Measurements from ENCODE around the gene PIKFYVE.
"Not testable (repeated sequence)": the region's sequence is repeated elsewhere in the genome, so short reads cannot be mapped to it uniquely, and the experiment has no call there.

PIKFYVE gene

DNA sequence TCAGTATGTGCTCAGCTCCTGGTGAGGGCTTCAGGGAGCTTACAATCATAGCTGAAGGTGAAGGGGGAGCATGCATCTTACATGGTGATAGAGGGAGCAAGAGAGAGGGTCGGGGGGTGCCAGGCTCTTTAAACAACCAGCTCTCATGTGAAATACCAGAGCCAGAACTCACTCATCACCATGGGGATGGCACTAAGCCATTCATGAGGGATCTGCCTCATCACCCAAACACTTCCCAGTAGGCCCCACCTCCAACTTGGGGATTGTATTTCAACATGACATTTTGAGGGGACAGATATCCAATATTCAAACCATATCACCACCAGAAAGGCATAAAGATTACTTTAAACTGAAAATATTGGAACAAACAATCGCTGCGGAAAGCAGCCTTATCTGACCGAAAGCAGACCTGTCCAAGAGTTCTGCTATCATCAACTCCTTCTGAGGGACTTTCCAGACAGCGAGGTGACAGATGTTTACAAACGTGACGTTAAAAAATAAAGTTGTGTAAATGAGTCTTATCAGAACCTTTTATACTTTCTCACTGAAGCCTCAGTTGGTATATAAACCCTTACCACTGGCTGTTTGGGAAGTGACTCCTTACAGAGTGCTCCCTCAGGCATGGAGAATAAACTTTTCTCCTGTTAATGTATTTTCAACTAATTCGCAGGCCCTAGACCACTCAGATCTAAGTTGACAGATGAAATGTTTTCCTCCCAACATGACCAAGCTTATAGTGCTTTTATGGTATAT is 105.0 kb downstream of the PIKFYVE start:
- no peak for DNase-seq

GRCh38 chr2:208371634-208371935 is 105.5 kb downstream of the PIKFYVE start:
- no peak for DNase-seq

DNA sequence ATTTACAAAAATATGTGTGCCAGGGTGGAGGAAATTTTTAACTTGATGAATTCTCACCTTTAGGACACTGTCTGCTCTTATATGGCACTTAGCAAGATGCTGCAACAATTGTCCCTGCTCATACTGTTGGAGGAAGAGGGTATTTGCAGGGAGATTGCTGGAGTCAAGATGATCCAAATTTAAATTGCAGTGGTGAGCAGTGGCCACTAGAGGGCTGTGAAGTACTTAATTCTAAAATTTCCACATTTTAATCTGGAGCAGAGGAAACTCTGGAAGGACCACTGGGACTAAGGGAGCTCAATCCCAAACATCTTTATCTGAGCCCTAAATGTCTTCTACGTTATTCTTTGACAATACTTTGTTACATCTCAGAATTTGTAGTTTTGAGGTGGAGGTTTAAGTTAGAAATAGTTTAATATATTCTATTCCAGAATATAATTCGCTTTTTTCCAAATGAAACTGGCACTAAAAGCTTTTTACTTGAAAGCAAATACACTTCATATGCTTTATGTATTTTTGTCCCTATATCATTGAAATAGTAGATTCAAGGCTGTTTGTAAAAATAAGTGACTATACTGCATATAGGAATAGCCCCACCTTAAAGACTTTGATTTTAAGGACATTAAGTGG is 107.5 kb downstream of the PIKFYVE start:
- DNase-seq, result peak; percentile 58

GRCh38 chr2:208375491-208376068 is 109.5 kb downstream of the PIKFYVE start:
- DNase-seq, result no peak

- not testable (repeated sequence) for DNase-seq
Observed at GRCh38 chr2:208377344-208377860, 111.3 kb downstream of the PIKFYVE start.

DNA sequence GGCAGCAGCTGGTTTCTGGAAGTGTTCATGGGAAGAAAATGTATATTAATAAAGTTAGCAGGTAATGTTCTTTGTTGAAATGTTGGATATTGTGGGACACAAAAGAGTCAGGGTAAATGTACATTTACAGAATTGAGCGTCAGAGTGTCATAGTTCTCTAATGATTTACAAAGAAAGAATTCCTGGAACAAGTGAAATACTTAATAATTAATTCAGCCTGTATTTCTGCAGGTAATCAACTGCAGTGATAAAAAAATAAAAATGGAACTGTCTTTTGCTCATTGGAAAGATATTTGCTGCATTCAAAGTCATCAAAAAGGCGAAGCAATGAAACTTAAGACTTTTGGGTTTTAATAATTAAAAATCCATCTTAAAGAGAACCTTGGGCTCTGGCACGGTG is 113.1 kb downstream of the PIKFYVE start:
- no peak for DNase-seq

DNA sequence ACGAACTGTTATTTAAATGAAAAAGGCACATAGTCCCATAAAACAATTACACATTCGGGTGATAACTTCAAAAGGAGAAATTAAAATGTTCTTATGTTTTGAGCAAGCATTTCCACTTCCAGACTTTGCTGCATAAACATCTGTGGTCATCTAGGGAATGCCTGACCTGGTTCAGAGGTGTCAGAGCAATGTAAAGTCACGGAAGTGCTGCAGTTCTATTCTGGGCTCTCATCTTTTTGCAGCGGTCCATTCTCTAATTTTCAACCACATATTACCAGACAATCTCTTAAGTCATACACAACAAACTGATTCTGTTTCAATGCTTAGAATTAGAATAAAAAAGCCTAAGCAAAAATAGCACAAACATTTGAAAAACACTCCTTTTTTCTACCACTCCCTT is 118.6 kb downstream of the PIKFYVE start:
- no peak for DNase-seq

GRCh38 chr2:208386541-208386940 is 120.5 kb downstream of the PIKFYVE start:
- DNase-seq, result no peak

GRCh38 chr2:208389940-208390339 is 123.9 kb downstream of the PIKFYVE start:
- no peak for DNase-seq

DNA sequence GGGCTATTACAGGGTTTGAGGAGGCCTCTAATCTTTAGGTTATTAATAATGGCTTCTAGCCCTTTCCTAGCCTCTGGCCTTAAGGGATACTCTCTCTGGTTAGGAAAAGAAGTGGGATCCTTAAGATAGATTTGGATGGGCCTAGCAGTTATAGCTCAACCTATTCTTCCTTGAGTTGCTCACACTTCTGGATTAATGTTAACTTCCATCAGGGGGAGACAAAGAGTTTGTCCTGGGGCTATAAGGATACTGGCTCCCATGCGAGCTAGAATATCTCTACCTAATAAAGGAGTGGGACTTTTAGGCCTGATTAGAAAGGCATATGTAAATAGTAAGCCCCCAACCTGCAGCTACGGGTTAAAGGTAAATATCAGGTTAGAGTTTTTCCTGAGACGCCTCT is 126.2 kb downstream of the PIKFYVE start:
- no peak for DNase-seq

DNA sequence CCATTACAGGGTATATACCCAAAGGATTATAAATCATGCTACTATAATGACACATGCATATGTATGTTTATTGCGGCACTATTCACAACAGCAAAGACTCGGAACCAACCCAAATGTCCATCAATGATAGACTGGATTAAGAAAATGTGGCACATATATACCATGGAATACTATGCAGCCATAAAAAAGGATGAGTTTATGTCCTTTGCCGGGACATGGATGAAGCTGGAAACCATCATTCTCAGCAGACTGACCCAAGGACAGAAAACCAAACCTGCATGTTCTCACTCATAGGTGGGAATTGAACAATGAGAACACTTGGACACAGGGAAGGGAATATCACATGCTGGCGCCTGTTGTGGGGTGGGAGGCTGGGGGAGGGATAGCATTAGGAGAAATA is 130.7 kb downstream of the PIKFYVE start:
- DNase-seq, result not testable (repeated sequence)

DNA sequence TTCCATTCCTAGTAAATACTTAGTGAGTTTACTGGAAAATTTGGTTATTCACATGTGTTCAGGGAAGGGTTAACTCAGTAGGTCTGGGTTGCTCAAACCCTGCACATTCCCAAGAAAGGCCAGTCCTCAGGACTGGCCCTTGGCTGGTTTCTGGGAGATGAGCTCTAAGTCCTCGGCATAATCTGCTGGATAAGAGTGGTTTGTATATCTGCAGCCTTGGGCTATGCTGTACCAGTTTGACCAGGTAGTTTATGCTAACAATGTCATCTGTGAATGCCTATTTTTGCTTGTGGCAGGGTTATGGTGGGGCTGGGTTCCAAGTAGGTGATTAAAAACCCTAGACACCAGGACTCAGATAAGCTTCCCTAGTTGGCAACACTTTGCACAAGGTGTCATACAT is 133.1 kb downstream of the PIKFYVE start:
- DNase-seq, result no peak

DNA sequence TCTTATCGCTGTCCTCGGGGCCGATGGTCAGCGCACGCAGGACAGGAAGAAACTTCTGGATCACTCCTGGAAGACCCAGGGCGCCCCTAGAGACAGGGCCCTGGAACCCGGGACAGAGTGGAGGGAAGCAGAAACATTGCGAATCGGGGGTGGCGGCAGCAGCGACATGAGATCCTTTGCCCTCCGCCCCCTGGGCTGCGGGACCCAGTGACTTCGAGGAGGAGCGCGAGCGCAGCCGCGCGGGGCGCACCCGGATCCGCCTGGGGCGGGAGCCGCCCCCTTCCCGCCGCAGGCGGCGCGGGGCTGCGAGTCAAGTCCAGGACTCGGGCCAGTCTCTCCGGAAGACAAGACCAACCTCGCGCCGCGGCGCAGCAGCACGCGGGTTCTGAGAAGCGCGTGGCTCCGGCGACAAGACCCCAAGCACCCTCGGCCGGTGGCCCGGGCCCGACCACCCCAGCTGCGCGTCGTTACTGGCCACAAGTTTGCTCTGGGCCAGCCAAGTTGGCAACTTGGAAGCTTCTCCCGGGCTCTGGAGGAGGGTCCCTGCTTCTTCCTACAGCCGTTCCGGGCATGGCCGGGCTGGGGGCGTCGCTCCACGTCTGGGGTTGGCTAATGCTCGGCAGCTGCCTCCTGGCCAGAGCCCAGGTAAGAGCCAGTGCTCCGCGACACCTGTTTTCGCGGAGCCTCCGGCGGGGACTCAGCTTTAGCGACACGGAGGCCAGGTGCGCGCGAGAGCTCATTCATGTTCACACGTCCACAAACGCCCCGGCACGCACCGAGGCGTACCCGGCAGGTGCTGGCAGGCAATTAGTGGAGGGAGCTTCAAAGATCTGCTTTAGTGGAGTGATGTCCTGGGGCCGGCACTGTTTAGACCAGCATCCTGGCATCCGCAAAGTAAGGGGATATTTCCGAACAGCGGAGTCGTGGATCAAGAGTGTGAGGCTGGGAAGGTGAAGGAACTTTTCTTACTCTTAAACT is 140.7 kb downstream of the PIKFYVE start, which contains the start of gene PTH2R:
TSS of gene PTH2R (plus strand) at position 319 of the 978 bp plus-strand sequence. CDS start at position 571, 252 bp downstream.
- DNase-seq, result no peak

DNA sequence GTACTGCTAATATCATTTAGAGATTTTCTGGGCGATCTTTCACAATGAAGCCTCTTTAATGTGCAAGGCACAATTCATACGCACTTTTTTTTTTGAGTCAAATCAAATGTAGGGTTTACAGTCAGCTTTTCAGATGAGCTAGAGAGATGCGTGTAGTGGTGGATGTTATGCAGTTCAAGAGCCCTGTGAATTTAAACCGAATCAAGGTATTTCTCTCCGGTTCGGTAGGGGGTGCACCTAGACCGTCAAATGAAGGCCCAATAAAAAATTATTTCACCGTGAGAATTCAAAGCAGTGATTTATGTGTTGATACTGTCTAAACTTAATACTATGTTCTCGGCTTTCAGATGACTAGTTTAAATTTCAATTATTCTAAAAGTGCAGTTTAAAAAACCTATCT is 141.6 kb downstream of the PIKFYVE start:
- no peak for DNase-seq

Data from NCI-H774 (cell line).